ENCODE results near the gene NRXN2.

NRXN2 gene

GRCh38 chr11:64741375-64742086 lies 18.5 kb upstream of the NRXN2 start:
- H3K27ac ChIP-seq, result no peak overlapping the region
- TF ChIP-seq CTCF (conservative IDR thresholded peaks at IDR 0.05) (no peak), ZFX (IDR thresholded peaks at IDR 0.05) (no peak)

DNA sequence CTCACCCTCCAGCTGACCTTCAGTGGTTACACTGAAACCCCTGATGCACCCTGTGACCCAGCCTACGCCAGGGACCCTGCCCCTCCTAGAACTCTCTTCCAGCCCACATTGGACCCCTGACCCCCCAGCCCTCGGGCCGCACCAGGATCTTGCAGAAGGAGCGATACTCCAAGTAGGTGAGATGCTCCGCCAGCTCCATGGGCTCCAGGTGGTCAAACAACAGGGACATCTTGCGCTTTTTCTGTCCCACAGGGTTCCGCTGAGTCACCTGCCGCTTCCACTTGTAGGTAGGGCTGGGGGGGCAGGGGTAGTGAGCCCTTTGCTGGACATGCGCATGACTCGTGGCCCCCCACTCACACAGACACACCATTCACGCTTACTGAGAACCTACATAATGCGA lies 16.9 kb upstream of the NRXN2 start:
- no peak overlapping the region for H3K27ac ChIP-seq
- TF ChIP-seq CTCF (conservative IDR thresholded peaks at IDR 0.05) (no peak), ZFX (IDR thresholded peaks at IDR 0.05) (no peak)

GRCh38 chr11:64736654-64737053 lies 13.7 kb upstream of the NRXN2 start:
- TF ChIP-seq CTCF (conservative IDR thresholded peaks at IDR 0.05), result no peak
- no peak for TF ChIP-seq ZFX (IDR thresholded peaks at IDR 0.05)
- no peak overlapping the region for H3K27ac ChIP-seq

- no peak overlapping the region for H3K27ac ChIP-seq
- TF ChIP-seq ZFX (IDR thresholded peaks at IDR 0.05) (no peak), CTCF (conservative IDR thresholded peaks at IDR 0.05) (no peak)
Measured at GRCh38 chr11:64735725-64736259, 12.8 kb upstream of the NRXN2 start.

DNA sequence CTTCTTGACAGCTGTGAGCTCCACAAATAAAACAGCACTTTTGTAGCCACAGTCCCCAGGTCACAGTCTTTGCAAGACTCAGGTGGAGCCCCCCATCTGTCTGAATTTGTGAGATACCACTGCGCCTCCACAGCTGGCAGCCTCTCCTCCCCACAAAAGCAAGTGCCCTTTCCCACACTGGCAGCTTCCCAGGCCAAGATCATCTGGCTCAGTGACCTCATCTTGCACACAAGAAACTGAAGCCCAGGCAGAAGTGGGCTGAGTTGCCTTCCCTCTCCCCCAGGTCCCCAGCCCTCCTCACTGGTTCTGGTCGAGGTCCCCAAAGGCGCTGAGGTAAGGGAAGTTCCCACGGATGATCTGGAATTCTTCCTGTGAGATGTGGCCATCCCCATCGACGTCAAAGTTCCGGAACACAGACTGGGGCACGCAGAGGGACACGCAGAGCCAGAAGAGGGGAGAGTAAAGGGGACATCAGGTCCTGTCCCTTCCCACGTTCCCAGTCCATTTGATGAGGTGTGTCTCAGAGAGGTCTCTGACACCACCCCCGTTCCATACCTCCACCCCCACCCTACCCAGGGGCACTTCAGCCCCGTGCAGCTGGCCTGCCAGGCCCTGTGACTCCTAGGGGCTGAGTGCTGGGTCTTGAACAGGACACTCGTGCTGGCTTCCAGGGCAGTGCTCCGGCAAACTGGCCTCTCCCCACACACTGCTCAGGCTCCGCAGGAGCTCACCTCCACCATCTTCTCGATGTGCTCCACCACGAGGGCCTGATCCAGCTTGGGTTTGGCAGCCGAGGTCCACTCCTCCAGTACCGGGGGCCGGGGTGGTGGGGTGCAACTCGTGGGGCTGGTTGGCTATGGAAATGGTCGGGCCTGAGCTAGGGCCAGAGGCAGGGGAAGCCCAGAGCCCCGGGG lies 12.1 kb upstream of the NRXN2 start:
- H3K27ac ChIP-seq, result no peak overlapping the region
- TF ChIP-seq ZFX (IDR thresholded peaks at IDR 0.05) (no peak), CTCF (conservative IDR thresholded peaks at IDR 0.05) (no peak)

DNA sequence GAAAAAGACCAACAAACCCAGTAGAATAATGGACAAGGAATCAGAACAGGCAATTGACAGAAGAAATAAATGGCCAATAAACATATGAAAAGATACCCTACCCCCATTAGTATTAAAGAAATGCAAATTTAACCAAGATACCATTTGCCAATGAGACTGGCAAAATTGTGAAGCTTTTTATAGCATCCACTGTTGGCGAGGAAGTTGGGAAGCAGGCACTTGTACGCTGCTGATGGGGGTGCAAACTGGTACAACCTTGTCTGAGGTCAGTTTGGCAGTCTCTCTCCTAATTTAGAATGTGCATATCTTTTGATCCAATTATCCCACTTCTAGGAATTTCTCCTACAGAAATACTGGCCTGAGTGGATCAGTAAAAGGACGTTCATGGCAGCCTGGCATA lies 8.6 kb upstream of the NRXN2 start:
- no peak overlapping the region for H3K27ac ChIP-seq
- TF ChIP-seq ZFX (IDR thresholded peaks at IDR 0.05), result no peak
- TF ChIP-seq CTCF (conservative IDR thresholded peaks at IDR 0.05), result no peak

- H3K27ac ChIP-seq, result no peak overlapping the region
- TF ChIP-seq ZFX (IDR thresholded peaks at IDR 0.05) (no peak), CTCF (conservative IDR thresholded peaks at IDR 0.05) (no peak)
Measured at GRCh38 chr11:64729851-64730382, 6.9 kb upstream of the NRXN2 start.

All from C4-2B (cell line).